Endothelial cell of umbilical vein (primary cell): ENCODE measurements around the gene PDSS1. TPM values are rescaled to one million over a fixed set of nuclear protein-coding genes. Genes with fewer than 3 reads are reported as not detected.

ENCODE experiments used
- BruUV-seq: library from RNA; stranded (reverse); fragments of 400-500 nt; replicated peaks from 2 replicates; lab custom pipeline; 2021; lab: Mats Ljungman, UMichigan
- CTCF ChIA-PET: fragments of 300-600, 350-600 bp; sonication (Branson Sonifier 250); formaldehyde crosslinking; loops from one replicate; lab custom pipeline; 2021; ENCODE audit warnings: antibody characterized with exemption, inconsistent platforms; lab: Charles Lee
- POLR2A ChIA-PET: fragments of 300-600, 350-600 bp; sonication (Branson Sonifier 250); formaldehyde crosslinking; loops from one replicate; lab custom pipeline; 2021; ENCODE audit warnings: antibody characterized with exemption, inconsistent platforms; lab: Charles Lee
- DNase-seq: peaks from one replicate; pipeline ENCODE4 v3.0.0-alpha.2; 2011; ENCODE audit warnings: low read depth, low spot score
- FAIRE-seq: peaks from 2 replicates; lab custom pipeline; 2011; peaks lifted over from hg19 to GRCh38; lab: Jason Lieb, UNC
- H2AFZ ChIP-seq: 2 replicates; pipeline ENCODE4 v1.6.0; 2012; ENCODE audit warnings: low read depth, low read length, control low read depth, inconsistent platforms
- H3K27ac ChIP-seq: 2 replicates; pipeline ENCODE4 v1.5.1; 2011; ENCODE audit warnings: low read depth, mild to moderate bottlenecking, control low read depth, low read length, moderate library complexity; ENCODE audit not compliant: insufficient read depth
- H3K27me3 ChIP-seq, 2 experiments: 2 replicates each; pipeline versions ENCODE4 v1.6.0 to v1.6.1; 2011; ENCODE audit warnings: low read length in 2 of 2, mixed read lengths in 1 of 2; ENCODE audit not compliant: control insufficient read depth in 2 of 2, insufficient read depth in 2 of 2
- H3K36me3 ChIP-seq, 2 experiments: 2 replicates in 1 of 2; 3 replicates in 1 of 2; pipeline ENCODE4 v1.5.1; 2011; ENCODE audit warnings: low read length in 2 of 2, mild to moderate bottlenecking in 1 of 2, moderate library complexity in 1 of 2; ENCODE audit not compliant: control insufficient read depth in 2 of 2, insufficient read depth in 2 of 2; ENCODE audit errors: extremely low read depth in 1 of 2
- H3K4me1 ChIP-seq: 3 replicates; pipeline ENCODE4 v1.5.1; 2011; ENCODE audit warnings: mild to moderate bottlenecking, low read length; ENCODE audit not compliant: control insufficient read depth, insufficient read depth; ENCODE audit errors: extremely low read depth
- H3K4me2 ChIP-seq: 2 replicates; pipeline ENCODE4 v1.6.1; 2011; ENCODE audit warnings: low read length, control low read depth, mixed read lengths; ENCODE audit not compliant: insufficient read depth
- H3K4me3 ChIP-seq, 3 experiments: fragments of 200-600 bp in 1 of 3; sonication (generic), shearing (Covaris generic) in 1 of 3; replicated peaks in 1 of 3; 2 replicates each; pipeline ENCODE4 v1.5.1; 2011 to 2016; ENCODE audit warnings: control low read depth in 3 of 3, low read length in 3 of 3, mild to moderate bottlenecking in 2 of 3, inconsistent platforms in 1 of 3, low read depth in 1 of 3, moderate library complexity in 1 of 3; ENCODE audit not compliant: insufficient read depth in 1 of 3
- H3K79me2 ChIP-seq: 2 replicates; pipeline ENCODE4 v1.6.0; 2012; ENCODE audit warnings: low read length, inconsistent platforms; ENCODE audit not compliant: control insufficient read depth, insufficient read depth
- H3K9ac ChIP-seq: replicated peaks from 2 replicates; pipeline ENCODE3; 2011; ENCODE audit warnings: low read length, control low read depth; ENCODE audit not compliant: insufficient read depth; ENCODE audit errors: extremely low read depth
- H3K9me1 ChIP-seq: replicated peaks from 3 replicates; pipeline ENCODE4 v1.6.0; 2011; ENCODE audit warnings: mild to moderate bottlenecking, low read length; ENCODE audit not compliant: control insufficient read depth, insufficient read depth; ENCODE audit errors: extremely low read depth
- H3K9me3 ChIP-seq: replicated peaks from 2 replicates; pipeline ENCODE4 v1.5.1; 2012; ENCODE audit warnings: low read length, inconsistent platforms; ENCODE audit not compliant: control insufficient read depth, insufficient read depth
- H4K20me1 ChIP-seq: replicated peaks from 2 replicates; pipeline ENCODE3; 2011; ENCODE audit warnings: mild to moderate bottlenecking, low read length; ENCODE audit not compliant: control insufficient read depth, insufficient read depth; ENCODE audit errors: extremely low read depth
- CTCF ChIP-seq, 2 donors: IDR thresholded peaks; 1 replicate in 1 of 2; 2 replicates in 1 of 2; pipeline ENCODE4 v1.5.1; 2011; ENCODE audit warnings: low read length in 2 of 2, mild to moderate bottlenecking in 2 of 2, moderate library complexity in 2 of 2, control low read depth in 1 of 2, inconsistent platforms in 1 of 2, low read depth in 1 of 2; ENCODE audit not compliant: insufficient read depth in 1 of 2; ENCODE audit errors: extremely low read depth in 1 of 2
- EZH2 ChIP-seq: IDR thresholded peaks from 2 replicates; pipeline ENCODE4 v1.6.1; 2012; ENCODE audit warnings: borderline replicate concordance, low read depth, mild to moderate bottlenecking, moderate library complexity, low read length, inconsistent platforms; ENCODE audit not compliant: severe bottlenecking
- FOS ChIP-seq: IDR thresholded peaks from 2 replicates; pipeline ENCODE4 v1.6.1; 2011; ENCODE audit warnings: mild to moderate bottlenecking, low read length, moderate library complexity, borderline replicate concordance; ENCODE audit not compliant: insufficient read depth
- GATA2 ChIP-seq: IDR thresholded peaks from 2 replicates; pipeline ENCODE4 v1.7.0; 2011; ENCODE audit warnings: low read depth, mild to moderate bottlenecking, moderate library complexity, mixed read lengths, low read length; ENCODE audit not compliant: insufficient read length, insufficient read depth
- JUN ChIP-seq: IDR thresholded peaks from 2 replicates; pipeline ENCODE4 v1.6.1; 2011; ENCODE audit warnings: borderline replicate concordance, low read depth; ENCODE audit not compliant: insufficient read length, insufficient read depth
- MYC ChIP-seq: IDR thresholded peaks from one replicate; pipeline ENCODE4 v1.6.1; 2011; ENCODE audit warnings: mild to moderate bottlenecking, low read depth, low read length
- POLR2A ChIP-seq: IDR thresholded peaks from 2 replicates; pipeline ENCODE4 v1.6.1; 2012; ENCODE audit warnings: low read depth, mild to moderate bottlenecking, control low read depth, low read length
- POLR2AphosphoS5 ChIP-seq: IDR thresholded peaks from 2 replicates; pipeline ENCODE4 v1.6.1; 2012; ENCODE audit warnings: low read depth, mild to moderate bottlenecking, control low read depth, low read length, moderate library complexity; ENCODE audit not compliant: insufficient read depth
- dilution Hi-C: fragments of 300-500 bp; cut with MboI; formaldehyde crosslinking; loops from one replicate; pipeline ENCODE4 v1.15.0; 2019; ENCODE audit warnings: low sequenced_read_pairs; ENCODE audit not compliant: extremely low pct_ligation_motif_present
- intact Hi-C: fragments of 100-400 bp; cut with micrococcal nuclease; formaldehyde crosslinking; loops from one replicate; pipeline ENCODE4 v1.10.0; 2022
- polyA plus RNA-seq, 4 experiments: library from polyadenylated mRNA; depleted of rRNA in 3 of 4; stranded (reverse) in 3 of 4; unstranded in 1 of 4; fragments of >200 nt; gene quantifications; 2 replicates each; pipeline versions ENCODE4 v1.2.1 to v1.2.3, GENCODE V29; 2011 to 2012; ENCODE audit warnings: missing spikeins in 1 of 4
- total RNA-seq: library from RNA; stranded (reverse); gene quantifications from 2 replicates; pipeline ENCODE4 v1.2.3, GENCODE V29; 2021
- TF ChIP-seq, protein P1 (sequence below): IDR thresholded peaks from 2 replicates; pipeline ENCODE4 v1.6.1; 2011; ENCODE audit not compliant: insufficient read depth, insufficient read length

PDSS1 gene
- total and polyA plus RNA-seq, 2 donors (not counting 3 experiments of a cell fraction or from before 2014, with no cell fraction given) = 9.1 to 11.3 TPM

DNA sequence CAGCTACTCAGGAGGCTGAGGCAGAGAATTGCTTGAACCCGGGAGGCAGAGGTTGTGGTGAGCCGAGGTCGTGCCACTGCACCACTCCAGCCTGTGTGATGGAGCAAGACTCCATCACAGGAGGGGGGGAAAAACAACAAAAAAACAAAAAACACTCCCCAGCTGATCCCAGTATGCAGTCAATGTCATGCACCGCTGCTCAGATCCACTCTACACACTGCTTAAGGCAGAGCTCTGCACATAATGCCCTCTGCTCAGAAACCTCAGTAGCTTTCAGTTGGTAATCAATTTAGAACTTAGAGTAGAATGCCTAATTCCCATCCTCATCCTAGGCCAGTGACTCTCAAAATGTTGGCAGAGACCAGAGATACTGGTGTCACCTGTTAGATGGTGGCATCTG lies 43.9 kb downstream of the PDSS1 start:
- no TSS peak for BruUV-seq
- CTCF ChIA-PET = no interaction called here

More for the DNA sequence above, 43.9 kb downstream of the PDSS1 start:
- DNase-seq (no peak), FAIRE-seq (no peak)
- H3K4me1 ChIP-seq = no peaks in the 10 kb centered on the region
- H3K79me2 ChIP-seq = no peaks in the 10 kb centered on the region
- H3K4me3 ChIP-seq = no peak overlapping the region
- no peaks in the 10 kb centered on the region for H3K9me1 ChIP-seq
- dilution Hi-C loops = no loop called here
- H3K27me3 ChIP-seq = no peaks in the 10 kb centered on the region
- no peaks in the 10 kb centered on the region for H4K20me1 ChIP-seq
- H3K9ac ChIP-seq = no peak overlapping the region
- POLR2A ChIA-PET = no interaction called here
- H3K36me3 ChIP-seq = peaks cover 3 to 13% of the 10 kb centered on the region in 2 experiments
- intact Hi-C loops = no loop called here
- no peaks in the 10 kb centered on the region for H3K9me3 ChIP-seq
- TF ChIP-seq GATA2 (no peak), JUN (no peak), CTCF (IDR thresholded peaks at IDR 0.05; ENCODE audit: extremely low read depth in 1 of 2, insufficient read depth in 1 of 2, low read depth in 1 of 2, low read length in 2 of 2) (no peak), POLR2A (no peak), POLR2AphosphoS5 (no peak), FOS (no peak), MYC (no peak), EZH2 (no peak)
- TF ChIP-seq, protein P1, sequence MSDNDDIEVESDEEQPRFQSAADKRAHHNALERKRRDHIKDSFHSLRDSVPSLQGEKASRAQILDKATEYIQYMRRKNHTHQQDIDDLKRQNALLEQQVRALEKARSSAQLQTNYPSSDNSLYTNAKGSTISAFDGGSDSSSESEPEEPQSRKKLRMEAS = no peak
- no peak overlapping the region for H3K27ac ChIP-seq
- H2AFZ ChIP-seq = no peak overlapping the region
- no peak overlapping the region for H3K4me2 ChIP-seq
